GM21390 (cell line): Measurements from ENCODE around the gene ZNF568.

ENCODE experiments used
- ATAC-seq: cut with Tn5 transposase; IDR thresholded peaks from one replicate; pipeline ENCODE4 v1.9.1; 2021; ENCODE audit not compliant: unreplicated experiment

ZNF568 gene

GRCh38 chr19:36997843-36998235 is 81.7 kb downstream of the ZNF568 start:
- ATAC-seq: no peak

- no peak for ATAC-seq
These were observed 83.2 kb downstream of the ZNF568 start for GRCh38 chr19:36999313-36999712.

- ATAC-seq: no peak
These were observed 91.6 kb downstream of the ZNF568 start for GRCh38 chr19:37007587-37008220.

- ATAC-seq: no peak
These were observed 93.7 kb downstream of the ZNF568 start for GRCh38 chr19:37009871-37010270.

GRCh38 chr19:37012093-37012745 is 96.1 kb downstream of the ZNF568 start:
- ATAC-seq: no peak

GRCh38 chr19:37014456-37014855 is 98.3 kb downstream of the ZNF568 start:
- ATAC-seq: no peak

GRCh38 chr19:37045140-37045539 is 129.0 kb downstream of the ZNF568 start:
- no peak for ATAC-seq
